Activated CD4-positive, alpha-beta T cell treated with anti-CD3 and anti-CD28 coated beads, Interleukin-10, Interleukin-2, amounts not matched to agents 100 ng/mL and 50 ng/mL, durations not matched to agents 16 hours and 8 hours (primary cell): ENCODE measurements around the gene NYAP1.
"Not testable (repeated sequence)": the region's sequence is repeated elsewhere in the genome, so short reads cannot be mapped to it uniquely, and the experiment has no call there.

Source experiments
- DNase-seq: peaks from one replicate; pipeline ENCODE4 v3.0.0-alpha.2; 2020

Gene NYAP1

DNA sequence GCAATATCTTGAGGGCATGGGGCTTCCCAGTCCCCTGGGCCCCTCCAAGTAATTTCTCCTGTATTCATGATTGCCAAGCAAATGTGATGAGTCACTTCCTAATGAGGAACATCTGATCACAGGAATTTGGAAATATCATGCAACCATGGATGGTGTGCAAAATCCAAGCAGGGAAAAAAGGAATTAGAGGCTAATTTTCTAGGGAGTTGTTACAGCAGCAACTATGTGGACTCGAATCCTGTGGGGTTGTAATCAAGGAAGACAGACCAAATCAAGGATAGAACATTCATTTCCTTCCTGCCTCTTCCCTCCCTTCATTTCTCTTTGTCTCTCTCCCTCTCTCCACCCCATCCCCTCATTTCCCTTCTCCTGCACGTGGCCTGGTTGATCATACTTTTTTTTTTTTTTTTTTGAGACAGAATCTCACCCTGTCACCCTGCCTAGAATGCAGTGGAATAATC lies 31.4 kb downstream of the NYAP1 start:
- DNase-seq = no peak

DNA sequence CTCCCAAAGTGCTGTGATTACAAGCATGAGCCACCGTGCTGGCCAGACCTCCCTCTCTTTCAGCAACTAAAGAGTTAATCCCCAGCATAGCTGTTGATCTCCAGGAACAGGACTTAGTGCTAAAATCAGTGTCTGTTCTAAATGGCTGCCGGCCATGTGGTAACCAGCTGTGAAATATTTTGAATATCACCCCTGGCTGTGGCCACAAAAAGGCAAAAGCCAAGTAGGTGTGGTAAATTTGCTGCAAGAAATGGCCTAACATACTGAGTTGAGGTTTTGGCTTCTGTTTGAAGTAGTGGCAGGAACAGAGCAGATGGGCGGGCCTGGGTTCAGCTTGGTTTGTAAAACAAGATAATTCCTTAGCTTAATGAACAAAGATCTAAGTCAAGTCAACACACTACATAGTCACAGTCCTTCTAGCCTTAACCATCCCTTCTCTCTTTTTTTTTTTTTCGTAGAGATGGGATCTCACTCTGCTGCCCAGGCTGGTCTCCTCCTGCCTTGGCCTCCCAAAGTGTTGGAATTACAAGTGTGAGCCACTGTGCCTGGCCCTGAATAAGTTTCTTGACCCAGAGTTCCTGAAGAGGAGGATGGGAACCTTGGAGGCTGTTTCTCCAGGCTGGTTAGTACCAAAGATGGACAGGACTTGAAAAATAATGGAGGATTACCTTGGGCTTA lies 32.5 kb downstream of the NYAP1 start:
- peak; percentile 48 for DNase-seq

DNA sequence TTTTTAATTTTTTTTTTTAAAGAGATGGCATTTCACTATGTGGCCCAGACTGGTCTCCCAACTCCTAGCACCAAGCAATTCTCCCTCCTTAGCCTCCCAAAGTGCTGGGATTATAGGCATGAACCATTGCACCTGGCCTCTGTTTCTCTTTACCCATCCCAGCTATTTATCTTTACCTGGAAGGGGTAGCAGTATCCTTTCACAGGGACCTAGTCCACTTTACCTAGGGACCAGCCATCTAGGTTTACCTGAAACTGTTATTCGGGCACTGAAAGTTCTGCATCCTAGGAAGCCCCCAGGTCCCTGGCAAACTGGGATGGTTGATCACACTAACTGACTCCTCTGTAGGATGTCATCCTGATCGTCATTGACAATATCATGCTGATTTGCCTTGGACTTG lies 33.6 kb downstream of the NYAP1 start:
- DNase-seq = no peak

DNA sequence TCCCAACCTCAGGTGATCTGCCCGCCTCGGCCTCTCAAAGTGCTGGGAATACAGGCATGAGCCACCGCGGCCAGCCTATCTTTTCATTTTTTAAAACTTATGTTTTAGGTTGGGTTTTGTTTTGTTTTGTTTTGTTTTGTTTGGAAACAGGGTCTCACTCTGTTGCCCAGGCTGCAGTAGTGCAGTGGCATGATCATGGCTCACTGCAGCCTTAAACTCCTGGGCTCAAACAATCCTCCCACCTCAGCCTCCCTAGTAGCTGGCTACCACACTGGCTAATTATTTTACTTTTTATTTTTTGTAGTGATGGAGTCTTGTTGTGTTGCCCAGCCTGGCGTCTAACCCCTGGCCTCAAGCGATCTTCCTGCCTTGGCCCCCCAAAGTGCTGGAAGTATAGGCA lies 35.9 kb downstream of the NYAP1 start:
- DNase-seq = no peak

DNA sequence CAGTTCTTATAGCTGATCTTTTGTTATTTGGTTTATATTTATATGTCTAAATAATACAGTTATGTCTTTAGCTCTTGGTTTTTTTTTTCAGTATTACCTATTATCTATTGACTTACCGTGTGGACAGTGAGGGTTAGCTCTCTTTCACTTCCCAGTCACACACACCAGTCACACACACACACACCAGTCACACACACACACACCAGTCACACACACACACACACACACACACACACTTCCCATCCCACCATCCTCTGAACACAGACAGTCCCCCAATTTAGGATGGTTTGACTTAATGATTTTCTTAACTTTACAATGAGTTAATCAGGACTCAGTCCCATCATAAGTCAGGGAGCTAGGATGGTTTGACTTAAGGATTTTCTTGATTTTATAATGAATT lies 36.4 kb downstream of the NYAP1 start:
- no peak for DNase-seq

DNA sequence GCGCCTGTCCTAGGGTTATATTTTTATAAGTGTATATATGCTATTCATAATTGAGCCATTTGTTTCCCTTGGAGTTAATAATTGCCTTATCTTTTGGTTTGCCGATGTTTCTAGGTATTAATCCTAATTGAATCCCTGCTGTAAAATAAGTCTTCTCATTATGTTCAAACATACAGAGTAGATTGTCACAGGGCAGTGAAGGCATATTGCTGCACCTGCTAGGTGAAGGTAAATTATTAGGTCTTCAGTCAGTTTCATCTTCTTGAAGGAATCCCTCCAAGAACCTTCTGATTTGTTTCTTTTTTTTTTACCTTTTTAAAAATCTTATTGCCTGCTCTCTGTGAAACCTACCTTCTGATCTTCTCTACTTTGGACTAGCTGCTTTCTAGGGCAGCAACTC lies 37.3 kb downstream of the NYAP1 start:
- DNase-seq = no peak

DNA sequence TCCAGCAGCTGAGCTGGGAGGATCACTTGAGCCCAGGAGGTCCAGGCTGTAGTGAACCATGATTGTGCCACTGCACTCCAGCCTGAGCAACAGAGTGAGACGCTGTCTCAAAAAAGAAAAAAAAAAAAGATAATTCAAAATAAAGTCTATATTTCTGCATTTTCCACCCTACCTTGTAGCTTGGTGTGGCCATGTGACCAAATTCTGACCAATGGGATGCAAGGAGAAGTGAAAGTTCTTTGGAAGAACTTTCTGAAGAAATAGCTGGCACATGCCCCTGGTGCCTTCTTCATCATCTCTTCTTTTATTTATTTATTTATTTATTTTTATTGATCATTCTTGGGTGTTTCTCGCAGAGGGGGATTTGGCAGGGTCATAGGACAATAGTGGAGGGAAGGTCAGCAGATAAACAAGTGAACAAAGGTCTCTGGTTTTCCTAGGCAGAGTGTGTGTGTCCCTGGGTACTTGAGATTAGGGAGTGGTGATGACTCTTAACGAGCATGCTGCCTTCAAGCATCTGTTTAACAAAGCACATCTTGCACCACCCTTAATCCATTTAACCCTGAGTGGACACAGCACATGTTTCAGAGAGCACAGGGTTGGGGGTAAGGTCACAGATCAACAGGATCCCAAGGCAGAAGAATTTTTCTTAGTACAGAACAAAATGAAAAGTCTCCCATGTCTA lies 38.3 kb downstream of the NYAP1 start:
- not testable (repeated sequence) for DNase-seq

DNA sequence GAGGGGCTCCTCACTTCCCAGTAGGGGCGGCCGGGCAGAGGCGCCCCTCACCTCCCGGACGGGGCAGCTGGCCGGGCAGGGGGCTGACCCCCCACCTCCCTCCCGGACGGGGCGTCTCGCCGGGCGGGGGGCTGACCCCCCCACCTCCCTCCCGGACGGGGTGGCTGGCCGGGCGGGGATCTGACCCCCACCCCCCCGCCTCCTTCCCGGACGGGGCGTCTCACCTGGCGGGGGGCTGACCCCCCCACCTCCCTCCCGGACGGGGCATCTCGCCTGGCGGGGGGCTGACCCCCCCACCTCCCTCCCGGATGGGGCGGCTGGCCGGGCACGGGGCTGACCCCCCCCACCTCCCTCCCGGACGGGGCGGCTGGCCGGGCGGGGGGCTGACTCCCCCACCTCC lies 39.5 kb downstream of the NYAP1 start:
- not testable (repeated sequence) for DNase-seq

DNA sequence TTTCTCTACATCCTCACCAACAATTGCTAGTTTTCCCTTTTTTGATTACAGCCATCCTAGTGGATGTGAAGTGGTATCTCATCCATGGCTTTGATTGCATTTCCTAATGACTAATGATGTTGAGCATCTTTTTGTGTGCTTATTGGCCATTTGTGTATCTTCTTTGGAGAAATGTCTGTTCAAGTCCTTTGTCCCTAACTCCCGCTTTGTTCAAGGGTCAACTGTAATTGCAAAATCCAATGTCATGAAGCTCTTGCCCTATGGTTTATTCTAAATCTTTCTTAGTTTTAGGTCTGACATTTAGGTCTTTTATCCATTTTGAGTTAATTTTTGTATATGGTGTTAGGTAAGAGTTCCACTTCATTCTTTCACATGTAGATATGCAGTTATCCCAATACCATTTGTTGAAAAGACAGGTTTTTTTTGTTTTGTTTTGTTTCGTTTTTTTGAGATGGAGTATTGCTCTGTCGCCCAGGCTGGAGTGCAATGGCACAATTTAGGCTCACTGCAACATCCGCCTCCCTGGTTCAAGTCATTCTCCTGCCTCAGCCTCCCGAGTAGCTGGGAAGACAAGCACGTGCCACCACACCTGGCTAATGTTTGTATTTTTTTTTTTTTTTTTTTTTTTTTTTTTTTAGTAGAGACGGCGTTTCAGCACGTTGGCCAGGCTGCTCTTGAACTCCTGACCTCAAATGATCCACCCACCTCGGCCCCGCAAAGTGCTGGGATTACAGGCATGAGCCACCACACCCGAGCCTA lies 44.6 kb downstream of the NYAP1 start:
- not testable (repeated sequence) for DNase-seq

DNA sequence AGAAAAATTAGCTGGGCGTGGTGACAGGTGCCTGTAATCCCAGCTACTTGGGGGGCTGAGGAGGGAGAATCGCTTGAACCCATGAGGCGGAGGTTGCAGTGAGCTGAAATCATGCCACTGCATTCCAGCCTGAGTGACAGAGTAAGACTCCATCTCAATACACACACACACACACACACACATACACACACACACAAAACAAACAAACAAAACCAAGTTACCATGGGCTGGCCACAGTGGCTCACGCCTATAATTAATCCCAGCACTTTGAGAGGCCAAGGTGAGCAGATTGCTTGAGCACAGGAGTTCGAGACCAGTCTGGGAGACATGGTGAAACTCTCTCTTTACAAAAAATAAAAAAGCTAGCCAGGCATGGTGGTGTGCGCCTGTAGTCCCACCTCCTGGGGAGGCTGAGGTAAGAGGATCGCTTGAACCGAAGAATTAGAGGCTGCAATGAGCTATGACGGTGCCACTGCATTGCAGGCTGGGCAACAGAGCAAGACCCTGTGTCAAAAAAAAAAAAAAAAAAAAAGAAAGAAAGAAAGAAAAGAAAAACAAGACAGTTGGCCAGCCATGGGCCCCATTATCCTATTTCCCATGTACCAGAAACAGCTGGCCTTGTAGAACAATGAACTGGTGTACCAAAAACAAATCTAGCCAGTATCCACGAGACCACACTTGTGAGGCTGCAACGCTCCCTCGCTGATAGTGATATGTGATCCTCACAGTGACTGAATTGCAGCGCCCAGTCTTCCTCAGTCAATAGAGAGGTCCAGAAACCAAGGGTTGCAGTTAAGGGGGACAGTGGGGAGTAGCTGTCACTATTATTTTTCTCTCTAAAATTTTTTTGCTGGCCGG lies 48.7 kb downstream of the NYAP1 start:
- no peak for DNase-seq

DNA sequence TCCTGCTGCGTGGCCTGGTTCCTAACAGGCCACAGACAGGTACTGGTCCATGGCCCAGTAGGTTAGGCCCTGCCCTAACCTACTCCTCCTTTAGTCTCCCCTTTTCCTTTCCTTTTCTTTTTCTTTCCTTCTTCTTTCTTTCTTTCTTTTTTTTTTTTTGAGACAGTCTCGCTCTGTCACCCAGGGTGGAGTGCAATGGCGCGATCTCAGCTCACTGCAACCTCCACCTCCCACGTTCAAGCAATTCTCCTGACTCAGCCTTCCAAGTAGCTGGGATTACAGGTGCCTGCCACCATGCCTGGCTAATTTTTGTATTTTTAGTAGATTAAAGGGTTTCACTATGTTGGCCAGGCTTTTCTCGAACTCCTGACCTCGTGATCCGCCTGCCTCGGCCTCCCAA lies 52.3 kb downstream of the NYAP1 start:
- DNase-seq = not testable (repeated sequence)

DNA sequence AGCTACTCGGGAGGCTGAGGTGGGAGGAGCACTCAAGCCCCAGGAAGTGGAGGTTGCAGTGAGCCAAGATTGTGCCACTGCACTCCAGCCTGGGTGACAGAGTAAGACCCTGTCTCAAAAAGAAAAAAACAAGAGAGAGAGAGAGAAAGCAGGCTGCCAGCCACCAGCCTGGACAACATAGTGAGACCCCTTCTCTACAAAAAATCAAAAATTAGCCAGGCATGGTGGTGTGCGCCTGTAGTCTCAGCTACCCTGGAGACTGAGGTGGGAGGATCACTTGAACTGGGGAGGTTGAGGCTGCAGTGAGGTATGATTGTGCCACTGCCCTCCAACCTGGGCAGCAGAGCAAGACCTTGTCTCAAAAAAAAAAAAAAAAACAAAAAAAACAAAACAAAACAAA lies 53.0 kb downstream of the NYAP1 start:
- not testable (repeated sequence) for DNase-seq

DNA sequence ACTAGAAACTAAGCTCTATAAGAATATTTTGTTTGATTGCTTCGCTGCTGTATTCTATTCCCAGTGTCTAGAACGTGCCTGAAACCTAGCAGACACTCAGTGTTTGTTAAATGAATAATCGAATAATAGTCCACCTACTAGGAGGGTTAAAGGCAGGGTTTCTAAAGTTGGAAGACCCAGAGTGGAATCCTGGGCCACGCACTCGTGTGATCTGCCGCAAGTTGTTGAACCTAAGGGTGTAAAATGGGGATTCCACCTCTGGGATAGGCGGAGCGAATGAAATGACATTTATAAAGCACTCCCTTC lies 54.6 kb downstream of the NYAP1 start:
- no peak for DNase-seq

DNA sequence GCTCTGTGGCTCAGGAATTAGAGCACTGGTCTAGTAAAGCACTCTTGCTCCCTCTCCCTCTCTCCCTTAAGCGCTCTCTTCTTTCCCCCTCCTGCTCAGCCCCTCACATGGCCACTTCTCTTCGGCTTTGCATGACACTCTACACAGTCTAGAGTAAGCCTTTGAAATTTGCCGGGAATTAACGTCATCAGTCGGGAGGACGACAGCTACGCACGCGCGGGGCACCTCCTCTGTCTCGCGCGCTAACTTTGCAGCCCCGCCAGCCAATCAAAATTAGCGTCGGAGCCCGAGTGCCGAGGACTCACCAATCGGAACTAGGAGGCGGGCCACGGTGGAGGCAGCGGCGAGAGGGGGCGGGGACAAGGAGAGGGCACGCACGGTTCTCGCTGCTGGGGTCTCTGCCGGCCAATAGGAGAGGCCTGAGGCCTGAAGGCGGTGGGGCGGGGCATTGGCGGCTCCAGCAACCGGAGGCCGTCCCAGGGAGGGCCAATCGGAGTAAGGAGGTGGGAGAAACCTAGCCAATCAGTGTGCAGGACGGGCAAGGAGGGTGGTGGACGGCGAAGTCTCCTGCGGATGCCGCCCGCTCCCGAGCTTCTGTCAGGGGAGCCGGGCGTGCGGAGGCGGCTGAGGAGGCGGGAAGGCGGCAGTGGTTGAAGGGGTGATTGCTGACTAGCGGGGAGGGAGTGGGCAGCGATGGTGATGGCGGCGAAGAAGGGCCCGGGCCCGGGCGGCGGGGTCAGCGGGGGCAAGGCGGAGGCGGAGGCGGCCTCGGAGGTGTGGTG lies 55.1 kb downstream of the NYAP1 start, which contains the start of gene AGFG2:
Gene AGFG2, plus strand, starts transcription at position 550 of the 782 bp plus-strand sequence. Its CDS starts 144 bp downstream, at position 694.
- peak; percentile 100 for DNase-seq

DNA sequence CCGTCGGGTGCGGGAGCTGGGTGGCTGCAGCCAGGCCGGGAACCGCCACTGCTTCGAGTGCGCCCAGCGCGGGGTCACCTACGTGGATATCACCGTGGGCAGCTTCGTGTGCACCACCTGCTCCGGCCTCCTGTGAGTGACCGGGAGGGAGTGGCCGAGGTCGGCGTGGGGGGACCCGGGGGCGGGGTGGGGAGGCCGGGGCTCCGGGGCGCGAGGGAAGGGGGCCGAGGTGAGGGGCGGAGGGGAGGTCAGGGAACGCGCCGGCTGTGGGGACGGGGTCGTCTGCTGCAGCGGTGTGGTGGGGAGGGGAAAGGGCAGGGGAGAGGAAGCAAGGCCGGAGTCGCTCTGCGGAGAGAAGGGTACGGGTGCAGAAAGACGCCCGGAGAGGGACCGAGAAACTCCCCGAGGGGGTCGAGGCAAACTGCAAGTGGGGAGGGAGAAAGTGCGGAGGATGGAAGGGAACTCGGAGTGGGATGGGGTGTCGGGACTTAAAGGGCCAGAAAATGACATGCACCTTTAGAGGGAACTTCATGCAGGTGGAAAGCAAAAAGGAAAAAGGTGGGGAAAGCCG lies 55.8 kb downstream of the NYAP1 start:
- no peak for DNase-seq

DNA sequence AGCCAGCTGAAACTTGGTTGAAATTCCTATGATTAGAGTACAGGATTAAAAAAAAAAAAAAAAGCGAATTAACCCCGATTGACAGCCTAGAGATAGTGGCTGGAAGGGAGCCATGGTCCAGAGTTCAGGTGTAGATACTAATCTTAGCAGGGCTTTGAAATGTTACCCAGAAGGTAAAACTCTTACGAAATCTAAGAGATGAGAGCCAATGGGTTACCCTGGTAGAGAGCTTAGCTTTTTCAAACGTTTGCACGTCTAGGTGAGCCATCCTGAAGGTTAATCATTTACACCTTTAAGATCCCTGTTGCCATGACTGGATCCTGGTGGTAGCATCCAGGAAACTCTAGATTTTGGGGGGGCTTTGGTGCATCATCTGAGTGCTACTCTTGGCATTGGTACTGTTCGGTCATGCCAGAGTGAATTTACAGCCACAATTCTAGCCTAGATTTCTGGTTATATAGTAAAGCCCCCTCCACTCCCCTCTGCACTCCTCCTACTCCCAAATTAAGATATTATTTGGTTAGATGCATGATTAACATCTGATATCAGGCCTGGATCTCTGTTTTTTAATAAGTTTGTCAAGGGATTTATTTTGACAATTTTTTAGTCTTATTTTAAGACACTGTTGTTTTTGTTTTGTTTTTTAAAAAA lies 56.5 kb downstream of the NYAP1 start:
- DNase-seq = no peak

DNA sequence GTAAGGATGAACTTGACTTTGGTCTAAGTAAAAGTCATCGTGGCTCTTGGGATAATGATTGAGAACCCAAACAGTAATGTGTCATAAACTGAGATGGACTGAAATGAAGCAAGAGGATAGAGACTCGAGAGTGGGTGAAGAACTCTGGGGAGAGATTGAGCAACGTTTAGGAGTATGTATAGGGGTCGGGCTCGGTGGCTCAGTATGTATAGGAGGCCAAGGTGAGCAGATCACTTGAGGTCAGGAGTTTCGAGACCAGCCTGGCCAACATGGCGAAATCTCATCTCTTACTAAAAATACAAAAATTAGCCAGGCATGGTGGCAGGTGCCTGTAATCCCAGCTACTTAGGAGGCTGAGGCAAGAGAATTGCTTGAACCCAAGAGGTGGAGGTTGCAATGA lies 57.6 kb downstream of the NYAP1 start:
- not testable (repeated sequence) for DNase-seq

DNA sequence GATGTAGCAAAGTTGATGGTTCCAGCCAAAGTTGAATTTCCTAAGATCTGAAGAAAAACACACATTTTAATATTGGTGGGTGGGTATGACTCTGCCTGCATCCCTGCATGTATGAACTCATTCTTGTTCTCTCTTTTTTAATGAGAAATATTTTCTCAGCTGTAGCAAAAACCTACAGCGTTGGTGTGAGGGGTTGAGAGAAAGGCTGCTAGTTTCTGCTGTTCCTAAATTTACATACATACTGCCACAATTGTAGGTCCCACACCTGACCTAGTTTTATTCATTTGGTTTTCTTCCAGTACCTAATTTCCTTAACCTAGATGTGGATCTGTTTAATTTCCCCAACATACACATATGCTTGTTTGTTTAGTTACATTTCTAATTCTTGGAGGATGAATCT lies 59.9 kb downstream of the NYAP1 start:
- DNase-seq = no peak

DNA sequence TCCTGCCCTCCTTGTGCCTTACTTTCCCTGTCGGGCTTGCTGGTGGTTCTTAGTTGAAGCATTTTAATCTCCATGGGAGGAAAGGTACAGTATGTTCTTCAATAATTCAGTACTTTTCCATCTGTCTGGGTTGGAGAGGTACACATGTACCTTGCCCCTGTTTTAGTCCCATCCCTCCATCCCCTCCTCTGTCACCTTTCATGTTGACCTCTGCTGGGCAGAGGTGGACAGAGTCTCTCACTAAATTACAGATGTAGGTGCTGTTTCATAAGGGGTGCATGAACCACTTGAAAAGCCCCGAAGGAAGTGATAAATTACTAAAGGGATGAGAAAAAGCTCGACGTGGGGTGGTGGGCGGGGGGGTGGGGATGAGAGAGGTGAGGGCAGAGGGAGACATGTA lies 60.7 kb downstream of the NYAP1 start:
- DNase-seq = no peak
